ENCODE measurements around the gene GATAD1.

- no peak for TF ChIP-seq CTCF (IDR thresholded peaks at IDR 0.05; ENCODE audit: borderline replicate concordance, extremely low read depth, low read length, poor library complexity, severe bottlenecking)
- TF ChIP-seq EZH2 (IDR thresholded peaks at IDR 0.05; ENCODE audit: borderline replicate concordance, low read depth, low read length, severe bottlenecking), result no peak
Measured at GRCh38 chr7:92462560-92462959, 15.3 kb downstream of the GATAD1 start.
